H9 (cell line): ENCODE results near the gene TAF4. TPM values are rescaled to one million over a fixed set of nuclear protein-coding genes. Genes with fewer than 3 reads are reported as not detected.

ENCODE experiments used
- DNase-seq: peaks from one replicate; pipeline ENCODE4 v3.0.0-alpha.2; 2017
- H2AFZ ChIP-seq: one replicate; pipeline ENCODE4 v1.6.1; 2013; ENCODE audit warnings: mild to moderate bottlenecking, low read length, control low read depth, moderate library complexity
- H2AK5ac ChIP-seq: 2 replicates; pipeline ENCODE4 v1.6.1; 2013; ENCODE audit warnings: low read length, control low read depth, mixed read lengths; ENCODE audit not compliant: insufficient read length
- H2BK120ac ChIP-seq: one replicate; pipeline ENCODE4 v1.6.1; 2013; ENCODE audit warnings: low read depth, mild to moderate bottlenecking, low read length, control low read depth, inconsistent platforms; ENCODE audit not compliant: poor library complexity, severe bottlenecking
- H2BK12ac ChIP-seq: 2 replicates; pipeline ENCODE4 v1.6.1; 2013; ENCODE audit warnings: low read length, control low read depth, mixed read lengths, low read depth; ENCODE audit not compliant: insufficient read length
- H2BK15ac ChIP-seq: 2 replicates; pipeline ENCODE4 v1.6.1; 2013; ENCODE audit warnings: low read depth, low read length, control low read depth
- H2BK20ac ChIP-seq: one replicate; pipeline ENCODE4 v1.6.1; 2013; ENCODE audit warnings: low read depth, mild to moderate bottlenecking, low read length, control low read depth, inconsistent platforms; ENCODE audit not compliant: poor library complexity, severe bottlenecking
- H2BK5ac ChIP-seq: 2 replicates; pipeline ENCODE4 v1.6.1; 2013; ENCODE audit warnings: low read length, control low read depth, mixed read lengths; ENCODE audit not compliant: insufficient read length
- H3K14ac ChIP-seq: 2 replicates; pipeline ENCODE4 v1.6.1; 2013; ENCODE audit warnings: low read length, control low read depth; ENCODE audit not compliant: insufficient read depth
- H3K18ac ChIP-seq: 2 replicates; pipeline ENCODE4 v1.6.1; 2013; ENCODE audit warnings: low read depth, mild to moderate bottlenecking, mixed read lengths, low read length, control low read depth; ENCODE audit not compliant: insufficient read length
- H3K23ac ChIP-seq: 2 replicates; pipeline ENCODE4 v1.6.1; 2013; ENCODE audit warnings: low read length, control low read depth, mixed read lengths, low read depth; ENCODE audit not compliant: insufficient read length
- H3K23me2 ChIP-seq: 2 replicates; pipeline ENCODE4 v1.6.1; 2013; ENCODE audit warnings: low read depth, mild to moderate bottlenecking, mixed read lengths, low read length, control low read depth; ENCODE audit not compliant: insufficient read length, poor library complexity, severe bottlenecking
- H3K27ac ChIP-seq: 2 replicates; pipeline ENCODE4 v1.5.1; 2013; ENCODE audit warnings: low read length, control low read depth, mixed read lengths, low read depth; ENCODE audit not compliant: insufficient read length
- H3K27me3 ChIP-seq: 2 replicates; pipeline ENCODE4 v1.6.1; 2013; ENCODE audit warnings: low read length, control low read depth, inconsistent platforms; ENCODE audit not compliant: insufficient read depth
- H3K4ac ChIP-seq: 2 replicates; pipeline ENCODE4 v1.6.1; 2013; ENCODE audit warnings: low read depth, mild to moderate bottlenecking, control low read depth, inconsistent platforms, low read length, moderate library complexity
- H3K4me1 ChIP-seq: 2 replicates; pipeline ENCODE4 v1.6.1; 2013; ENCODE audit warnings: low read length, control low read depth, inconsistent platforms; ENCODE audit not compliant: insufficient read depth
- H3K4me2 ChIP-seq: 2 replicates; pipeline ENCODE4 v1.6.1; 2013; ENCODE audit warnings: low read length, control low read depth, mixed read lengths; ENCODE audit not compliant: insufficient read length, insufficient read depth
- H3K56ac ChIP-seq: 2 replicates; pipeline ENCODE4 v1.6.1; 2013; ENCODE audit warnings: low read depth, mild to moderate bottlenecking, mixed read lengths, low read length, control low read depth; ENCODE audit not compliant: insufficient read length
- H3K79me1 ChIP-seq: 2 replicates; pipeline ENCODE4 v1.6.1; 2013; ENCODE audit warnings: low read depth, mild to moderate bottlenecking, moderate library complexity, low read length, control low read depth, inconsistent platforms; ENCODE audit not compliant: insufficient read depth, poor library complexity, severe bottlenecking
- H3K79me2 ChIP-seq: 2 replicates; pipeline ENCODE4 v1.6.1; 2013; ENCODE audit warnings: low read length, control low read depth, inconsistent platforms; ENCODE audit not compliant: insufficient read depth
- H3K9ac ChIP-seq: 2 replicates; pipeline ENCODE4 v1.6.1; 2013; ENCODE audit warnings: low read length, control low read depth, mixed read lengths; ENCODE audit not compliant: insufficient read length; ENCODE audit errors: extremely low read depth
- H3K9me3 ChIP-seq: one replicate; pipeline ENCODE4 v1.6.1; 2013; ENCODE audit warnings: low read depth, low read length, inconsistent platforms; ENCODE audit not compliant: control insufficient read depth
- H3T11ph ChIP-seq: one replicate; pipeline ENCODE4 v1.6.1; 2013; ENCODE audit warnings: mild to moderate bottlenecking, low read length, control low read depth, inconsistent platforms
- H4K20me1 ChIP-seq: one replicate; pipeline ENCODE4 v1.6.1; 2013; ENCODE audit not compliant: control insufficient read depth, insufficient read length, insufficient read depth
- H4K5ac ChIP-seq: 2 replicates; pipeline ENCODE4 v1.6.1; 2013; ENCODE audit warnings: low read depth, mild to moderate bottlenecking, mixed read lengths, low read length, control low read depth; ENCODE audit not compliant: insufficient read length
- H4K8ac ChIP-seq: replicated peaks from 2 replicates; pipeline ENCODE4 v1.6.1; 2013; ENCODE audit warnings: low read length, control low read depth, mixed read lengths, low read depth; ENCODE audit not compliant: insufficient read length
- H4K91ac ChIP-seq: 2 replicates; pipeline ENCODE4 v1.6.1; 2013; ENCODE audit warnings: low read depth, mild to moderate bottlenecking, moderate library complexity, mixed read lengths, low read length, control low read depth; ENCODE audit not compliant: insufficient read length
- H3K27ac Mint-ChIP-seq, 3 experiments: 2 replicates in 2 of 3; 3 replicates in 1 of 3; pipeline ENCODE4 v1.8.0; 2020 to 2021; ENCODE audit warnings: mixed read lengths in 3 of 3, mild to moderate bottlenecking in 1 of 3, moderate library complexity in 1 of 3
- H3K27me3 Mint-ChIP-seq: 2 replicates; pipeline ENCODE4 v1.8.0; 2021; ENCODE audit warnings: low read depth, mild to moderate bottlenecking, moderate library complexity, mixed read lengths
- H3K36me3 Mint-ChIP-seq, 3 experiments: 2 replicates in 2 of 3; 3 replicates in 1 of 3; pipeline ENCODE4 v1.8.0; 2020 to 2021; ENCODE audit warnings: low read depth in 3 of 3, mixed read lengths in 3 of 3; ENCODE audit not compliant: insufficient read depth in 1 of 3
- H3K4me1 Mint-ChIP-seq, 2 experiments: 2 replicates each; pipeline ENCODE4 v1.8.0; 2020; ENCODE audit warnings: mixed read lengths in 2 of 2
- H3K4me3 Mint-ChIP-seq, 2 experiments: 2 replicates in 1 of 2; 3 replicates in 1 of 2; pipeline ENCODE4 v1.8.0; 2020 to 2021; ENCODE audit warnings: mild to moderate bottlenecking in 2 of 2, mixed read lengths in 2 of 2, moderate library complexity in 1 of 2
- H3K9me3 Mint-ChIP-seq, 2 experiments: 2 replicates in 1 of 2; 3 replicates in 1 of 2; pipeline ENCODE4 v1.8.0; 2020; ENCODE audit warnings: mild to moderate bottlenecking in 2 of 2, mixed read lengths in 2 of 2, moderate library complexity in 1 of 2
- CTCF ChIP-seq: fragments of 200-600 bp; sonication (generic); conservative IDR thresholded peaks from 3 replicates; pipeline ENCODE4 v1.8.0; 2021; ENCODE audit warnings: antibody characterized with exemption, mild to moderate bottlenecking
- WGBS: extraction: QIAGEN DNeasy Blood & Tissue Kit; methylation state at CpG from one replicate; pipeline ENCODE4 v1.1.7; 2013; ENCODE audit warnings: missing lambda C conversion rate, low lambda C conversion rate, mixed read lengths; ENCODE audit not compliant: insufficient read length; ENCODE audit errors: extremely low coverage; 5-methylcytosine and 5-hydroxymethylcytosine counted together
- total RNA-seq: library from RNA; stranded (reverse); gene quantifications from 2 replicates; pipeline ENCODE4 v1.2.1, GENCODE V29; 2021

Gene TAF4
- total RNA-seq, 1 experiment from 2014 or later: 30.8 TPM

GRCh38 chr20:62059401-62059800 is 6.3 kb downstream of the TAF4 start:
- WGBS: no CpG with 5 or more reads among the region's 11 CpGs
- no peak overlapping the region for H4K5ac ChIP-seq

More at GRCh38 chr20:62059401-62059800, 6.3 kb downstream of the TAF4 start:
- H3K27ac ChIP-seq: no peak overlapping the region
- Mint-ChIP-seq H3K36me3 (peaks cover 33 to 50% (median 42%) of the 10 kb centered on the region in 3 experiments), H3K4me1 (peaks cover 23 to 32% of the 10 kb centered on the region in 2 experiments), H3K27ac (peak overlapping the region in 1 of 3 experiments; percentile 68; a peak in 2 of 7 replicates), H3K27me3 (no peaks in the 10 kb centered on the region), H3K9me3 (peaks cover 2 to 5% of the 10 kb centered on the region in 2 experiments; a peak in 4 of 5 replicates), H3K4me3 (no peak overlapping the region; a peak in 1 of 5 replicates)
- H3K4ac ChIP-seq: no peak overlapping the region
- no peak overlapping the region for H3K14ac ChIP-seq
- H3K79me2 ChIP-seq: peaks cover 68% of the 10 kb centered on the region
- H2BK12ac ChIP-seq: no peak overlapping the region
- H2BK15ac ChIP-seq: no peak overlapping the region
- no peaks in the 10 kb centered on the region for H3K4me1 ChIP-seq
- no peaks in the 10 kb centered on the region for H3K23me2 ChIP-seq
- no peak overlapping the region for H2BK120ac ChIP-seq
- no peak for DNase-seq
- TF ChIP-seq CTCF: no peak
- H3K9ac ChIP-seq: no peak overlapping the region
- no peak overlapping the region for H2BK20ac ChIP-seq
- H2AK5ac ChIP-seq: no peak overlapping the region
- no peaks in the 10 kb centered on the region for H3K9me3 ChIP-seq
- no peak overlapping the region for H3T11ph ChIP-seq
- no peak overlapping the region for H3K18ac ChIP-seq
- no peaks in the 10 kb centered on the region for H3K27me3 ChIP-seq
- H2BK5ac ChIP-seq: no peak overlapping the region
- H3K23ac ChIP-seq: no peak overlapping the region
- no peak overlapping the region for H3K56ac ChIP-seq
- H3K4me2 ChIP-seq: no peak overlapping the region
- peaks cover 10% of the 10 kb centered on the region for H3K79me1 ChIP-seq
- H4K91ac ChIP-seq: no peak overlapping the region
- peaks cover 5% of the 10 kb centered on the region for H4K20me1 ChIP-seq
- H4K8ac ChIP-seq: no peak overlapping the region
- no peak overlapping the region for H2AFZ ChIP-seq
